Naive B cell (primary cell): ENCODE data around the gene FAM171A2. TPM values are rescaled to one million over a fixed set of nuclear protein-coding genes. Genes with fewer than 3 reads are reported as not detected.
A peak's percentile ranks its signal among the peaks of the same experiment; 100 is the strongest.

Experiments
- ATAC-seq, 2 donors: fragments of 150-1000 bp; cut with Tn5 transposase; 2 replicates each; pipeline ENCODE4 v1.10.0; 2021; ENCODE audit warnings: low read depth in 2 of 2, mild to moderate bottlenecking in 2 of 2, moderate library complexity in 2 of 2
- DNase-seq: peaks from one replicate; pipeline ENCODE4 v3.0.0; 2022
- H3K27ac Mint-ChIP-seq, 6 donors: one replicate each; pipeline ENCODE4 v1.8.0; 2020 to 2022; ENCODE audit warnings: mild to moderate bottlenecking in 6 of 6, mixed read lengths in 6 of 6, moderate library complexity in 5 of 6, inconsistent platforms in 2 of 6
- H3K27me3 Mint-ChIP-seq, 3 donors: one replicate each; pipeline ENCODE4 v1.8.0; 2021 to 2022; ENCODE audit warnings: mixed read lengths in 3 of 3, mild to moderate bottlenecking in 1 of 3
- H3K36me3 Mint-ChIP-seq, 2 donors: one replicate each; pipeline ENCODE4 v1.8.0; 2020 to 2022; ENCODE audit warnings: mixed read lengths in 2 of 2, inconsistent platforms in 1 of 2, mild to moderate bottlenecking in 1 of 2
- H3K4me1 Mint-ChIP-seq, 3 donors: one replicate each; pipeline ENCODE4 v1.8.0; 2020 to 2022; ENCODE audit warnings: mixed read lengths in 3 of 3, inconsistent platforms in 1 of 3, mild to moderate bottlenecking in 1 of 3, moderate library complexity in 1 of 3
- H3K4me3 Mint-ChIP-seq, 8 donors: one replicate each; pipeline ENCODE4 v1.8.0; 2020 to 2022; ENCODE audit warnings: mild to moderate bottlenecking in 8 of 8, mixed read lengths in 8 of 8, moderate library complexity in 8 of 8, inconsistent platforms in 2 of 8
- H3K9me3 Mint-ChIP-seq, 7 donors: one replicate each; pipeline ENCODE4 v1.8.0; 2020 to 2022; ENCODE audit warnings: mixed read lengths in 7 of 7, mild to moderate bottlenecking in 5 of 7, inconsistent platforms in 2 of 7, moderate library complexity in 1 of 7
- polyA plus RNA-seq, 6 donors: library from polyadenylated mRNA; unstranded; fragments of 300-500 nt; fragmentation: Illumina TruSeq; gene quantifications; one replicate each; pipeline ENCODE4 v1.2.3, GENCODE V29; 2021; ENCODE audit warnings: low read depth in 6 of 6

FAM171A2 gene
- polyA plus RNA-seq, 6 donors from 2014 or later, result 0.21 to 0.29 TPM; not detected in 4

DNA sequence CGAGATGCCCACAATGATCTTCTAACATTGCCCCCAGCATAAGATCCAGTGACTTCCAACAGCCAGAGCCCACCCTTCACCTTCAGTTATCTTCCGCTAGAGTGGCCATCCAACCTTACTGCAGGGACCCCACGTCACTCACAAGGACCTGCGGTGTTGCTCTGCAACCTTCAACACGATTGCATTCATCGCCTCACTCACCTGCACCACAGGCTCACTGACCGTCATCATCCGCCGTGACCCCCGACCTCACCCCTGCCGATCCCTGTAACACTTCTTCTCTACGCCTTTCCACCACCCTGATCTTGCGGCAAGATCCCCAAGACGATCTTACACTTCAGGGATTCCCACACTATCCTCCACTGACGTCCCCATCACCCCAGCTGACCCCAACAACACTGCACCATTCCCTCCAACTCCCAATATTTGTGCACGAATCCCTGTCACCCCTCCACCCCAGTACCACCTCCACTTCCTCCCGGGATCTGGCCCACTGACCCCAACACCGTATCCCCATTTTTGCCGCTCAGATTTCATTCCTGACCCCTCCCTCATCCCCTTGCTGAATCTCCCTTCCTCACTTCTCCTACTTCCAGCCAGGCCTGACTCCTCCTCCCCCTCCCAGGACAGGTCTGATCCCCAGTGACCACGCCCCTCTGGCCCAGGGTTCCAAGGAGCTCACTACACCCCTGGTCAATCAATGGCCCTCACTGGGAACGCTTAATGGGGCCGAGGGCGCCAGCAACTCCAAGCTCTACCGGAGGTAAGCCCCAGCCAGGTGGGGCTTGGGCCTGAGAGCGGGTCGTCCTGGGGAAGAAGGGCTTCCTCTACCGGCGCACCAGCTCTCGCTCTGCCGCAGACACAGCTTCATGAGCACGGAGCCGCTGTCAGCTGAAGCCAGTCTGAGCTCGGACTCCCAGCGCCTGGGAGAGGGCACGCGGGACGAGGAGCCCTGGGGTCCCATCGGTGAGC is 47.6 kb downstream of the FAM171A2 start:
- ATAC-seq (no peak), DNase-seq (no peak)
- Mint-ChIP-seq H3K4me1 (peaks cover 14 to 24% (median 19%) of the 10 kb centered on the region in 3 donors), H3K36me3 (peaks cover 5 to 9% of the 10 kb centered on the region in 2 donors), H3K27me3 (peaks cover 26 to 63% (median 57%) of the 10 kb centered on the region in 3 donors), H3K9me3 (peaks cover 0 to 2% (median 0%) of the 10 kb centered on the region in 7 donors), H3K27ac (peak overlapping the region in 2 of 6 donors; percentile 59 to 79), H3K4me3 (peak overlapping the region; percentile 36 to 92 (median 78))

DNA sequence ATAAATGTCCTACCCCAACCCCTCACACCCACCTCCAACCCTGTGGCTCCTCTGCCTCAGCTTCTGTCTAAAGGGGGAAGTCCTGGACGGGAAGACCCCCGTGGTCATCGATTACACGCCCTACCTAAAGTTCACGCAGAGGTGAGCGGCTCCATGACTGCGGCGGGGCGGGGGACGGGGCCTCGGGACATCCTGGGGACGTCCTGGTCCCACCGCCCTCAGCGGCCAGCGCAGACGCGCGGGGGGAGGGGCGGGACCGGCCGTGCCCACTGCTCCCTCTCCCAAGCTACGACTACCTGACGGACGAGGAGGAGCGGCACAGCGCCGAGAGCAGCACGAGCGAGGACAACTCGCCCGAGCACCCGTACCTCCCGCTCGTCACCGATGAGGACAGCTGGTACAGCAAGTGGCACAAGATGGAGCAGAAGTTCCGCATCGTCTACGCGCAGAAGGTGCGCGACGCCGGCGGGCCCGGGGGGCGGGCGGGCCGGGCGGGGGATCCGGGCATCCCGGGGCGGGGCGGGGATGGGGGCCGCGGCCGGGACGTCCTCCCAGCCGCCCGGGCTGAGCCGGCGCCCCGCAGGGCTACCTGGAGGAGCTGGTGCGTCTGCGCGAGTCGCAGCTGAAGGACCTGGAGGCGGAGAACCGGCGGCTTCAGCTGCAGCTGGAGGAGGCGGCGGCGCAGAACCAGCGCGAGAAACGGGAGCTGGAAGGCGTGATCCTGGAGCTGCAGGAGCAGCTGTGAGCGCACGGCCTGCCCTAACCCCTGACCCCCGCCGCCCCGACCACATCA is 48.6 kb downstream of the FAM171A2 start:
- peaks cover 27 to 67% (median 59%) of the 10 kb centered on the region in 3 donors for H3K27me3 Mint-ChIP-seq
- peaks cover 17 to 26% (median 20%) of the 10 kb centered on the region in 3 donors for H3K4me1 Mint-ChIP-seq
- DNase-seq (peak; percentile 27), ATAC-seq (peak; percentile 71 to 73)
- H3K36me3 Mint-ChIP-seq, result peaks cover 5 to 9% of the 10 kb centered on the region in 2 donors
- peaks cover 0 to 2% (median 0%) of the 10 kb centered on the region in 7 donors for H3K9me3 Mint-ChIP-seq
- no peak overlapping the region for H3K27ac Mint-ChIP-seq
- peak overlapping the region; percentile 36 to 92 (median 78) for H3K4me3 Mint-ChIP-seq

DNA sequence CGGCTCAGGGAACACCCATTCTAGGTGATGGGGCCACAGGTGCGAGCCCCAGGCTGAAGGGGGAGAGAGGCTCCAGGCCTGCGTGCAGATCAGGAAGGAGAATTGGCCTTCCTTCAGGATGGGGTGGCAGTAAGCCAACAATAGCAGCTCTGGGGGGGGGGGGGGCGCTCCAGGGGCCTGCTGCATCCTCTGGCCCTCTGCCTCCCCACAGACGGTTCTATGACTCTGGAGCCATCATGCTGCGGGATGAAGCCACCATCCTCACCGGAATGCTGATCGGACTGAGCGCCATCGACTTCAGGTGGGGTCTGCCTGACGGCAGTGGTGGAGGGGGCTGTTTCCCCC is 49.2 kb downstream of the FAM171A2 start:
- Mint-ChIP-seq H3K4me3 (peak overlapping the region in 6 of 8 donors; percentile 54 to 72 (median 66)), H3K27ac (no peak overlapping the region), H3K9me3 (peaks cover 0 to 2% (median 0%) of the 10 kb centered on the region in 7 donors), H3K36me3 (peaks cover 3 to 7% of the 10 kb centered on the region in 2 donors), H3K4me1 (peaks cover 22 to 30% (median 26%) of the 10 kb centered on the region in 3 donors), H3K27me3 (peaks cover 32 to 73% (median 65%) of the 10 kb centered on the region in 3 donors)
- no peak for DNase-seq
- no peak for ATAC-seq

DNA sequence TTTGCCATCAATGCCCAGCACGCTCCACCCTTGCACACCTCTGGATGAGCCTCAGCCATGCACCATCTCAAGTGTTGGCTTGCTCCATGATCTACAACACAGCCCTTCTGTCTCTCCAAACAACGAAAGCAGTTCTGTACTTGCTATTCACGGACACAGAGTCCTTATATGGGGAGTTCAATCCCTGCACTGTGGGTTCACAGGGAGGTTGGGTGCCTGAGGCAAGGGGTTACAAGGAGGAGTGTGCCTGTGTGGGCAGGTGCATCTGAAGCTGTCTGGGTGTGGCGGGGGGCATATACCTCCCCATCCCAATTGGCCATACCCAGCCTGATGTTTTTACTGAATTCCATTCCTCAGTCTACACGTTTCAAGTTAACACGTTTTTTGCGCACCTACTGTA is 49.6 kb downstream of the FAM171A2 start:
- peak overlapping the region in 2 of 6 donors; percentile 60 to 71 for H3K27ac Mint-ChIP-seq
- H3K4me1 Mint-ChIP-seq, result peaks cover 25 to 31% (median 31%) of the 10 kb centered on the region in 3 donors
- DNase-seq, result no peak
- peak overlapping the region in 6 of 8 donors; percentile 54 to 72 (median 66) for H3K4me3 Mint-ChIP-seq
- H3K27me3 Mint-ChIP-seq, result peaks cover 32 to 77% (median 67%) of the 10 kb centered on the region in 3 donors
- peaks cover 0 to 2% (median 0%) of the 10 kb centered on the region in 7 donors for H3K9me3 Mint-ChIP-seq
- peaks cover 0 to 5% of the 10 kb centered on the region in 2 donors for H3K36me3 Mint-ChIP-seq
- ATAC-seq, result no peak

DNA sequence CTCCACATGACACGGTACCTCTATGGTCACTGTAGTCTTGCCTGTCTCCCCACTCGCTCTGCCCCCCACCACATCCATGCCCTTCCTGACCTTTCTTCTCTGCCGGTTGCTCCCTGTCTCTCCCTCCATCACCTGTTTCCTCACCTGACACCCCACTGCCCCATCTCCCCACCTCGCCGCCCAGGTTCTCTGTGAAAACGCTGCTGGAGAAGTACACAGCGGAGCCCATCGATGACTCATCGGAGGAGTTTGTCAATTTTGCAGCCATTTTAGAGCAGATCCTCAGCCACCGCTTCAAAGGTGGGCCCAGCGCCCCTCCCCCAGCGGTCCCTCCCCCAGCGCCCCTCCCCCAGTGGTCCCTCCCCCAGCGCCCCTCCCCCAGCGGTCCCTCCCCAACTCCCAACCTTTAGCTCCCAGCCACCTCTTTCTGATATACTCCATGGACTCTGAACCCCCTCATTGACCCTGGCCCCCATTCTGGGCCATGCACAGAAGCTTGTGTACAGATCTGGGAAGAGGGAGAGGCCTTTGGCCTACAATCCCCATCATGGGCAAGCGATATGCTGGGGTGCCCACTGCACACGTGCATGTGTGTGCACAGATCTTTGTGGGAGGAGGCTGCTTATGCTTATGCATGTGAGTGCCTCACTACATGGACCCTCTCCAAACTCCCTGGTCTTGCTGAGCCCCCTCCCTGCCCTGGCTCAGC is 51.1 kb downstream of the FAM171A2 start:
- peaks cover 32 to 38% (median 36%) of the 10 kb centered on the region in 3 donors for H3K4me1 Mint-ChIP-seq
- H3K27me3 Mint-ChIP-seq, result peaks cover 30 to 71% (median 63%) of the 10 kb centered on the region in 3 donors
- DNase-seq (no peak), ATAC-seq (no peak)
- H3K4me3 Mint-ChIP-seq, result no peak overlapping the region
- H3K9me3 Mint-ChIP-seq, result peaks cover 0 to 2% (median 0%) of the 10 kb centered on the region in 7 donors
- H3K36me3 Mint-ChIP-seq, result peaks cover 0 to 3% of the 10 kb centered on the region in 2 donors
- peak overlapping the region in 1 of 6 donors; percentile 59 for H3K27ac Mint-ChIP-seq

DNA sequence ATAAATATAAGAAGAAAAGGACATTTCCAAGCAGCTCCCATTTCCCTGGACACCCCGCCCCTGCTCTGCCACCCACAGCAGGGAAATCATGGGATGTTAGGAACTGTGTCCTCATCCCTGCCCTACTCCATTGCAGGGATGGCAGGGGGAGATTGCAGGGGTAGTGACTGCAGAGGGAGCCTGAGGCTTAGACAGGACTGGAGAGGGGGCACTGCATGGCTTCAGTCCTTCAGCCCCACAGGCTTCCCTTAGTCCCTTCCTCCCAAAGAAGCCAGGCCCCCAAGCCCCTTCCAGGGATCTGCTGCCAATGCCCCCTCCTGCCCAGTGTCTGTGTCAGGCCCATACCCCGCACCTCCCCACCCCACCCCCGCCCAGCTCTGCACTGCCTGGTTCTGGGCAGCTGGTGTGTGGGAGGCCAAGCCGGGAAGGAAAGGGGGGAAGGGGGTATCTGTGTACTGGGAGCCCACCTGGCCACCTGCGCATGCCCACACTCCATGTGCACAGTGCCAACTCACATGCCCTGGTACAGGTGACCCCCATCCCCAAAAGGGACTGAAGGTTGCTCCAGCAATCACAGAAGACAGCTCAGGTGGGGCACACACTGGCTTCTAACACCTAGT is 52.0 kb downstream of the FAM171A2 start:
- H3K36me3 Mint-ChIP-seq, result no peaks in the 10 kb centered on the region
- H3K9me3 Mint-ChIP-seq, result peaks cover 0 to 2% (median 0%) of the 10 kb centered on the region in 7 donors
- ATAC-seq (no peak), DNase-seq (no peak)
- peaks cover 30 to 71% (median 65%) of the 10 kb centered on the region in 3 donors for H3K27me3 Mint-ChIP-seq
- H3K4me1 Mint-ChIP-seq, result peaks cover 36 to 38% (median 38%) of the 10 kb centered on the region in 3 donors
- H3K4me3 Mint-ChIP-seq, result no peak overlapping the region
- no peak overlapping the region for H3K27ac Mint-ChIP-seq

DNA sequence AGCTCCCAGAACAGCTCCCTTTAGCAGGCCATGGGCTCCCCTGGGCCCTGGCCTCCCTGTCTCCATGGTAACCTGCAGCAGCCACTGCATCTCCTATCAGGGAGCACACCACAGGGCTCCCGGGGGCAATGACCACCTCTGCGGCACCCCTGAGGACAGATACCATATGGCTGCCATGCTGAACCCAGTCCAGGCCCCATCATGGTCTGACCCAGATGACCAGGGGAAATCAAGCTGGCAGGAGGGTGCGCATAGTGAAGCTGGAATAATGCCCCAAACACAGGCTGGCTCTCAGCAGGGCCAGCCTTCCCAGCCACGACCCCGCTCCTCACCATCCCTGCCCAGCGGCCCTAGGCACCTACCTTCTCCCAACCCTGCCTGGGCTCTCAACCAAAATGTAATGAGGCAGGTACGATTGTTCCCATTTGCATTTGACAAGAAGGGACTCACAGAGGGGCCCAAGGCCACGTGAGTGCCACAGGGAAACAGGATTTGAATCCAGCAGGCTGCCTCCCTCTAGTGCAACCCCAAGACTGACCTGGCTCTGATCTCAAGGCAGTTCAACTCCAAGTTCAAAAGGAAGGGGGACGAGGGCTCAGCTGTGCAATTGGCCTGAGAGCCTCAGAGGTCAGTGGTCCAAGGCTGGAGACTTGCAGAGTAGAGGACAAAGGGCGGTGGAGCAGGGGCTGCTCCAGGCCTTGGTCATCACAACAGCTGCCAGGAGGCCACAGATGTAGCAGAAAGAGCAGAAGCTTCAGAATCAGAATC is 52.9 kb downstream of the FAM171A2 start:
- H3K27me3 Mint-ChIP-seq, result peaks cover 29 to 71% (median 65%) of the 10 kb centered on the region in 3 donors
- H3K36me3 Mint-ChIP-seq, result no peaks in the 10 kb centered on the region
- no peak overlapping the region for H3K27ac Mint-ChIP-seq
- ATAC-seq (no peak), DNase-seq (no peak)
- H3K4me1 Mint-ChIP-seq, result peaks cover 29 to 32% (median 30%) of the 10 kb centered on the region in 3 donors
- H3K4me3 Mint-ChIP-seq, result peak overlapping the region in 3 of 8 donors; percentile 13 to 56 (median 47)
- H3K9me3 Mint-ChIP-seq, result peaks cover 0 to 5% (median 0%) of the 10 kb centered on the region in 7 donors

DNA sequence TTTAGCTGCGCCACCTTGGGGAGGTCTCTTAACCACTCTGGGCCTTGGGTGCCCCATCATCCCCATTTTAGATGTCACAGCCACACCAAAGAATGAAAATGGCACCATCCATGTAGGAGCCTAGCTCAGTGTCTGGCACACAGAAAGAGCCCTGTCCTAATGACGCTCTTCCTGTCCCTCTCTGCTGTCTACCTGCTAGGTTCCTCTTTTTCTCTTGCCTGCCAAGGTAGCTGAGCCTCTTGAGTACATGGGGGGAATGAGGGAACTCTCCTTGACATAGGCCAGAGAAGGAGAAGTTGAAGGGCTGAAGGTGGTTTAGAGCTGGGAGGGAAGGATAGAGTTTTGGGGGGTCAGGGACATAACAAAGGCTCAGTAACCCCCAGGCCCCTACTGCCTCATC is 53.5 kb downstream of the FAM171A2 start:
- Mint-ChIP-seq H3K4me3 (peak overlapping the region in 3 of 8 donors; percentile 43 to 62 (median 56)), H3K4me1 (peaks cover 24 to 29% (median 27%) of the 10 kb centered on the region in 3 donors), H3K27me3 (peaks cover 27 to 73% (median 61%) of the 10 kb centered on the region in 3 donors), H3K36me3 (no peaks in the 10 kb centered on the region), H3K9me3 (peaks cover 0 to 5% (median 0%) of the 10 kb centered on the region in 7 donors), H3K27ac (no peak overlapping the region)
- ATAC-seq (peak in 1 of 2 donors; percentile 10), DNase-seq (no peak)

DNA sequence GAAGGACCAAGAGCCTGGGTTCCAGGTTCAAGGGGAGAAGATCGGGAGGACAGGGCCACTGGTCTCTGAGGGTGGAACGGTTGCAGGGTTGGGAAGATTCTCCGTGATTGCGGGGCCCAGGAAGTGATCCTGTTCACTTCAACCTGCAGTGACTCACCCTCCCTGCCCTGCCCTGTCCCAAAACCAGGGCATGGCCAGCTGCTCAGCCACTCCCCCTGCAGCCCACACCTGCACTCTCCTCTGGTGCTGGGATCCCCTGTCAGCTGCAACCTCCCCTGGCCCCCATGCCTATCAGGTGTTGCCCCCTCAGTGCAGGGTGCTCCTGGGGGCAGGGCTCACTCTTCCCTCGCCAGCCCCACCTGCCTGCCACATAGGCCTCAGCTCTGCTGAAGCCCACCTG is 54.2 kb downstream of the FAM171A2 start:
- peaks cover 33 to 77% (median 68%) of the 10 kb centered on the region in 3 donors for H3K27me3 Mint-ChIP-seq
- no peak for ATAC-seq
- peak overlapping the region in 2 of 6 donors; percentile 15 to 72 for H3K27ac Mint-ChIP-seq
- peaks cover 0 to 5% (median 0%) of the 10 kb centered on the region in 7 donors for H3K9me3 Mint-ChIP-seq
- DNase-seq, result no peak
- H3K36me3 Mint-ChIP-seq, result no peaks in the 10 kb centered on the region
- H3K4me3 Mint-ChIP-seq, result peak overlapping the region in 7 of 8 donors; percentile 21 to 72 (median 62)
- peaks cover 24 to 29% (median 27%) of the 10 kb centered on the region in 3 donors for H3K4me1 Mint-ChIP-seq

DNA sequence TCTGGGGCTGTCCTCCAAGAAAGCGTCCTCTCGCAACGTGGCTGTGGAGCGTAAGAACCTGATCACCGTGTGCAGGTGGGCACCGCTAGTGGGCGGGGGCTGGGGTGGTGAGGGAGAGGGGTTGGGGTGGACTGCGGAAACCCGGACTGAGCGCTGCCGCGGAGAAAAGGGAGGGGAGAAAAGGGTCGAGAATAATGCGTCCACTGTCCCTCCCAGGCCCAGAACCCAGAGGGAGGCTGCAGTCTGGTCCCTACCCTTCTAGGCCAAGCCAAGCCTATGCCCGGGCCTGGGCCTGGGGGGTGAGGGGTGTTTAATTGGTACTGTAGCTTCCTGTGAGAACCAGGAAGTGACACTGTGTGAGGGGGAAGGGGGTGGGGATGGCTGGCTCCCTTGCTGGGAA is 54.8 kb downstream of the FAM171A2 start:
- no peak overlapping the region for H3K27ac Mint-ChIP-seq
- peak; percentile 13 to 20 for ATAC-seq
- H3K4me1 Mint-ChIP-seq, result peaks cover 24 to 29% (median 25%) of the 10 kb centered on the region in 3 donors
- DNase-seq, result no peak
- H3K27me3 Mint-ChIP-seq, result peaks cover 30 to 75% (median 63%) of the 10 kb centered on the region in 3 donors
- no peaks in the 10 kb centered on the region for H3K36me3 Mint-ChIP-seq
- H3K4me3 Mint-ChIP-seq, result peak overlapping the region; percentile 21 to 89 (median 62)
- H3K9me3 Mint-ChIP-seq, result peaks cover 0 to 5% (median 0%) of the 10 kb centered on the region in 7 donors

DNA sequence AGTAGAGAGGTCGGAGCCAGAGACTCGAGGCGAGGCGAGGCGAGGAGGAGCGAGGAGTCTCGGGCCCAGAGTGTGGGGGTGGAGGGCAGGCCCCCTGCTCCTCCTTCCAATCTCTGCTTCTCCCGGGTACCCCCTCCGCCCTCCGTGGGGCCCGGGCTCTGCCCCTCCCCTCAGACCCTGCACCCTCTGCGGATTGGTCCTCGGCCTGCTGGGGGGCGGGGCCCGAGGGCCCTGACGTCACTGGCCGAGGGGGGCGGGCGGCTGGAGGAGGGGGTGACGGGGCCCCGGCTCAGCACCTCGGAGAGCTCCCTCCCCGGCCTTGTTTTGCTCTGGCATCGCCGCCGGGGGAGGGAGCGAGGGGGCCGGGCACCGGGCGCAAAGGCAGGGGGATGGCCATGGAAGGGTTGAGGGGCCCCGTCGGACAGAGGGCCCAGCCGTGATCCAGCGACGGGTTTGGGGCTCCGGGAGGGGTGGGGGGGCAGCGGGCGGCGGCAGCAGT is 55.3 kb downstream of the FAM171A2 start, which contains the start of gene RUNDC3A:
Gene RUNDC3A, plus strand, starts transcription at position 282 of the 499 bp plus-strand sequence. CDS start 232 bp downstream, outside the sequence.
- peaks cover 30 to 75% (median 59%) of the 10 kb centered on the region in 3 donors for H3K27me3 Mint-ChIP-seq

More for the DNA sequence above, 55.3 kb downstream of the FAM171A2 start, which contains the start of gene RUNDC3A:
- Mint-ChIP-seq H3K27ac (peak within 1 kb of the TSS in 1 of 6 donors; percentile 15), H3K4me1 (peaks cover 24 to 29% (median 25%) of the 10 kb centered on the region in 3 donors), H3K4me3 (peak within 1 kb of the TSS; percentile 21 to 89 (median 67)), H3K36me3 (no peaks in the 10 kb centered on the region), H3K9me3 (peaks cover 0 to 5% (median 0%) of the 10 kb centered on the region in 7 donors)
- ATAC-seq (peak; percentile 89 to 91), DNase-seq (peak; percentile 82)
